Stimulated activated CD8-positive, alpha-beta memory T cell treated with anti-CD3 and anti-CD28 coated beads, Interleukin-12 subunit alpha, Interleukin-12 subunit beta, amount 100 ng/mL, for 4 hours (primary cell): ENCODE measurements around the gene RFLNA.

Source experiments
- DNase-seq: peaks from one replicate; pipeline ENCODE4 v3.0.0-alpha.2; 2020; ENCODE audit warnings: low read depth

RFLNA gene

DNA sequence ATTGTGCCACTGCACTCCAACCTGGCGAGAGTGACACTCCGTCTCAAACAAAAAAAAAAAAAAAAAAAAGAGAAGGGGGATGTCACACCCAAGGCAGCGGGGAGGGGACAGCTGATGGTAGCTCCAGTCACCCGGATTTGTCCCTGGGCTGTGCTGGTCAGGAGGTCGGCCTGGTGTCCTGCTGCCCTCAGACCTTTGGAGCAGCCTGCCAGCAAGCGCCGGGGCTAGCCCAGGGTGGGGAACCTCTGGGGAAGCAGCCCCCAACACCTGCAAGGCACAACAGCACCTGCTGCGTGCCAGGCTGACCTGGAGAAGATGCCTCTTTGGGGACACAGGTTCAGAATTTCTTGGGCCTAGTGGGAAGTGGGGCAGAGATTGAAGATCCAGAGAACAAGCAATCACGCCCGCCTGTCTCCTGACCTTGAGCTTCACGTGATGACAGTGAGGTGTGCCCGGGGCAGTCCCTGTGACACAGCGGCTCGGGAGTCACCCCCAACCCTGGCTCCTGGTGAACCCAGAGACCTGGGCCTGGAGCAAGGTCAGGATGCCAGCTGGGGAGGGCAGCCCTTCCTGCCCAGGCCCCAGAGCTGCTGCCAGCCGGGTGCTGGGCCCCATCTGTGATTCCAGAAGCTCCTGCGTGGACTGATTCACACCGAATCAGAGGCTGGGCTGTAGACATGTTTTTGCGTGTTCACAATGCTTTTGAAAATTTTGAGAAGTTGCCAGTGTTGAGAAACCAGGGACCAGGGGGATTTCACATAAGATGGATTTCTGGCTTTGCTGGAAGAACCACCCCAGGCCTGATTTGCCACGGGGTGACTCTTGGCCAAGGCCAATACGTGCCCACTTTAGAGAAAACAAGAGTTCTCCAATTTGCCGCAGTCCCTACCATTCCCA is 66.4 kb downstream of the RFLNA start:
- DNase-seq = no peak

DNA sequence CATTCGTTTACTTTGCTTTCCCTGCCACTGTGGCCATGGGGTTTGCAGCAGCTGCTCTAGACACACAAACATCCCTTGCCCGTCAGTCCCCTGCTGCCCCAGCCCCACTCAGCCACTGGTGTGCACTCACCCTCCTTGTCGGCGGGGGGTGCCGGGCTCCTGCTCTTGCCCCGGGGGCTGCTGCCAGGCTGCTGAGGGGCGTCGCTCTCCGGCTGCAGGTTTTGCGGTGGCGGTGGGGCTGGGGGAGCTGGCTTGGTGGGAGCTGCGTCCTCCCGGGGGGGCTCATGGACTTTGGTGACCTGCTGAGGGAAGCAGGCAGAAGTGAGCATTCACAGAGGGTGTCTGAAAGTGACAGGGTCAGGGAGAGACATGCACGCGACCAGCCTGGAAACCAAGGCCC is 67.1 kb downstream of the RFLNA start:
- DNase-seq = no peak

DNA sequence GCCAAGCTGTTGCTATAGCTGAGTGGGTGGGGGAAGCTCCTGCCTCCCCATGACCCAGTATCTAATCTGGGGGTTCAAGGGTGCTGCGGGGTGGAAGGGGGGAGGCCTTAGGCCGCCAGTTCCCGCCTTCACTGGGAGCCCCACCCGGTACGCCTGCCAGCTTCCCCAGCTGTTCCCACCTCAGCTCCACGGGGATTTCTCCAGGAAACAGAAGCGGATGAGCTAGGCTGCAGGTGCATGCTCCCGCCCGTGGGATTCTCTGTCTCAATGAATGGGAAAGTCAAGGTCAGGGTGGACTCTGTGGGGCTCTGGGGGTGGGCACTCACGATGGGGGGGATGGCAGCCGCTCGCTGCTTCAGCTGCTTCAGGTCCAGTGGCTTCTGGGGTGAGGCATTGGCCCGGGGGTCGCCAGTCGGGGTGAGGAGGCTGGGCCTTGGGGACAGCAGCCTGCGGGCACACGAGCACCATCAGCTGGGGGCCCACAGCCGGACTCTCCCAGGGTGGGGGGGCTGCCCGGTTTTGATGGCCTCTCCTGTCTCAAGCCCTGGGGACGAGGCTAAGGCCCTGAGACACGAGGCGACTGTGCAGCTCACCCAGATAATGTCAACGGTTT is 68.6 kb downstream of the RFLNA start:
- no peak for DNase-seq

DNA sequence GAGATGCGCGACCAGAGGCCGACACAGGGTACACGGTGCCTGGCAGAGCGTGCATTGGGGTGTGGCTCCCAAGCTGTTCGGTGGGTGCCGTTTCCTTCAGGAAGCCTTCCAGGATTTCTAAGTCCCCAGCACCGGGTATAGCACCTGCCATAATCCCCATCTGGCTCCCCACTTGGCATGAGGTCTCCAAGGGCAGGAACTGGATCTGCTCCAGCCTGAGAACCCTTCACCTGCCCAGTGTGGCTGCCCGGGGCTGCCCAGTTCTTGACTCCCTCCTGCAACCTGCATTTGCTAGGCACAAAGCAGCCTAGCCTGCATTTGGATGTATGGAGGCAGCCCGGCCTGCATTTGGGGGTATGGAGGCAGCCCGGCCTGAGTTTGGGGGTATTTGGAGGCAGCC is 69.7 kb downstream of the RFLNA start:
- no peak for DNase-seq
